HUES64 (cell line): ENCODE results near the gene TMEM114.

Source experiments
- H3K27ac ChIP-seq: 2 replicates; pipeline ENCODE4 v1.7.0; 2013; ENCODE audit warnings: low read depth, low read length, inconsistent platforms
- H3K27me3 ChIP-seq: 2 replicates; pipeline ENCODE4 v1.6.1; 2013; ENCODE audit warnings: mild to moderate bottlenecking, low read length; ENCODE audit not compliant: insufficient read depth
- H3K36me3 ChIP-seq: 2 replicates; pipeline ENCODE4 v1.6.1; 2013; ENCODE audit warnings: mild to moderate bottlenecking, low read length; ENCODE audit not compliant: insufficient read depth
- H3K4me1 ChIP-seq: 2 replicates; pipeline ENCODE4 v1.6.1; 2013; ENCODE audit warnings: mild to moderate bottlenecking, low read length, moderate library complexity; ENCODE audit not compliant: insufficient read depth
- H3K4me3 ChIP-seq: 2 replicates; pipeline ENCODE4 v1.5.1; 2013; ENCODE audit warnings: mild to moderate bottlenecking, low read length, moderate library complexity
- H3K9ac ChIP-seq: 2 replicates; pipeline ENCODE4 v1.6.1; 2013; ENCODE audit warnings: mild to moderate bottlenecking, low read depth, low read length
- H3K9me3 ChIP-seq: 2 replicates; pipeline ENCODE4 v1.6.1; 2013; ENCODE audit warnings: low read depth, low read length; ENCODE audit not compliant: insufficient read depth
- WGBS: fragments of 150-250, 120-280 bp; methylation state at CpG from one replicate; pipeline ENCODE4 v1.1.7; 2013; ENCODE audit warnings: missing lambda C conversion rate; 5-methylcytosine and 5-hydroxymethylcytosine counted together

Gene TMEM114

GRCh38 chr16:8555400-8555799, 34.9 kb downstream of the TMEM114 start:
- Histone ChIP-seq H3K4me3 (no peak overlapping the region), H3K27me3 (peaks cover 31% of the 10 kb centered on the region; the same call in 1 of the 2 replicates), H3K4me1 (peaks cover 9% of the 10 kb centered on the region), H3K9me3 (no peaks in the 10 kb centered on the region), H3K27ac (no peak overlapping the region), H3K36me3 (no peaks in the 10 kb centered on the region), H3K9ac (no peak overlapping the region)
- WGBS: 91% methylated on average over 9 of the region's 9 CpGs

GRCh38 chr16:8554881-8555280, 35.4 kb downstream of the TMEM114 start:
- Histone ChIP-seq H3K4me1 (peaks cover 9% of the 10 kb centered on the region), H3K27me3 (peaks cover 35% of the 10 kb centered on the region; the same call in 1 of the 2 replicates), H3K36me3 (no peaks in the 10 kb centered on the region), H3K27ac (no peak overlapping the region), H3K9me3 (no peaks in the 10 kb centered on the region), H3K9ac (no peak overlapping the region), H3K4me3 (no peak overlapping the region)
- 90% methylated on average over 2 of the region's 2 CpGs for WGBS

- H3K9me3 ChIP-seq: no peaks in the 10 kb centered on the region
- peaks cover 40% of the 10 kb centered on the region; the same call in 1 of the 2 replicates for H3K27me3 ChIP-seq
- no peak overlapping the region for H3K4me3 ChIP-seq
- 76% methylated on average over 4 of the region's 4 CpGs for WGBS
- peaks cover 9% of the 10 kb centered on the region for H3K4me1 ChIP-seq
- H3K9ac ChIP-seq: no peak overlapping the region
- H3K36me3 ChIP-seq: no peaks in the 10 kb centered on the region
- no peak overlapping the region for H3K27ac ChIP-seq
Measured at GRCh38 chr16:8554022-8554421, 36.3 kb downstream of the TMEM114 start.

- H3K4me1 ChIP-seq: peaks cover 9% of the 10 kb centered on the region
- H3K4me3 ChIP-seq: no peak overlapping the region
- H3K9ac ChIP-seq: no peak overlapping the region
- peaks cover 40% of the 10 kb centered on the region; the same call in 1 of the 2 replicates for H3K27me3 ChIP-seq
- 21% methylated on average over 10 of the region's 11 CpGs for WGBS
- H3K9me3 ChIP-seq: no peaks in the 10 kb centered on the region
- no peak overlapping the region for H3K27ac ChIP-seq
- H3K36me3 ChIP-seq: no peaks in the 10 kb centered on the region
Measured at GRCh38 chr16:8552487-8553221, 37.7 kb downstream of the TMEM114 start.

GRCh38 chr16:8551388-8552332, 38.7 kb downstream of the TMEM114 start:
- H3K36me3 ChIP-seq: no peaks in the 10 kb centered on the region
- no peaks in the 10 kb centered on the region for H3K9me3 ChIP-seq
- H3K4me3 ChIP-seq: no peak overlapping the region
- no peak overlapping the region for H3K27ac ChIP-seq
- no peak overlapping the region for H3K9ac ChIP-seq
- H3K27me3 ChIP-seq: peaks cover 40% of the 10 kb centered on the region; the same call in 1 of the 2 replicates
- 98% methylated on average over 3 of the region's 3 CpGs for WGBS
- H3K4me1 ChIP-seq: peaks cover 9% of the 10 kb centered on the region

GRCh38 chr16:8550728-8551387, 39.5 kb downstream of the TMEM114 start:
- Histone ChIP-seq H3K36me3 (no peaks in the 10 kb centered on the region), H3K27ac (no peak overlapping the region), H3K27me3 (peaks cover 40% of the 10 kb centered on the region; the same call in 1 of the 2 replicates), H3K9ac (no peak overlapping the region), H3K4me1 (peaks cover 9% of the 10 kb centered on the region), H3K9me3 (no peaks in the 10 kb centered on the region), H3K4me3 (no peak overlapping the region)
- 93% methylated on average over 9 of the region's 9 CpGs for WGBS

GRCh38 chr16:8549843-8550412, 40.4 kb downstream of the TMEM114 start:
- no peak overlapping the region for H3K4me3 ChIP-seq
- 93% methylated on average over 8 of the region's 8 CpGs for WGBS

GRCh38 chr16:8548166-8548565, 42.1 kb downstream of the TMEM114 start:
- peaks cover 23% of the 10 kb centered on the region; the same call in 1 of the 2 replicates for H3K27me3 ChIP-seq
- peaks cover 9% of the 10 kb centered on the region for H3K4me1 ChIP-seq
- no peaks in the 10 kb centered on the region for H3K36me3 ChIP-seq
- H3K9ac ChIP-seq: no peak overlapping the region
- WGBS: 90% methylated on average over 3 of the region's 3 CpGs
- H3K4me3 ChIP-seq: no peak overlapping the region
- no peaks in the 10 kb centered on the region for H3K9me3 ChIP-seq
- no peak overlapping the region for H3K27ac ChIP-seq

More at GRCh38 chr16:8549843-8550412, 40.4 kb downstream of the TMEM114 start:
- H3K9ac ChIP-seq: no peak overlapping the region
- no peaks in the 10 kb centered on the region for H3K36me3 ChIP-seq
- no peak overlapping the region for H3K27ac ChIP-seq
- H3K4me1 ChIP-seq: peaks cover 9% of the 10 kb centered on the region
- H3K27me3 ChIP-seq: peaks cover 35% of the 10 kb centered on the region; the same call in 1 of the 2 replicates
- H3K9me3 ChIP-seq: no peaks in the 10 kb centered on the region

GRCh38 chr16:8547762-8548161, 42.5 kb downstream of the TMEM114 start:
- Histone ChIP-seq H3K4me3 (no peak overlapping the region), H3K27ac (no peak overlapping the region), H3K9ac (no peak overlapping the region), H3K27me3 (peaks cover 23% of the 10 kb centered on the region; the same call in 1 of the 2 replicates), H3K9me3 (no peaks in the 10 kb centered on the region), H3K4me1 (peaks cover 5% of the 10 kb centered on the region), H3K36me3 (no peaks in the 10 kb centered on the region)
- 92% methylated on average over 8 of the region's 8 CpGs for WGBS

- Histone ChIP-seq H3K4me3 (no peak overlapping the region), H3K36me3 (no peaks in the 10 kb centered on the region), H3K4me1 (no peaks in the 10 kb centered on the region), H3K27ac (no peak overlapping the region), H3K27me3 (0 out of 2 replicates have a peak, but pooled peaks cover under 1% of the 10 kb centered on the region), H3K9ac (no peak overlapping the region), H3K9me3 (no peaks in the 10 kb centered on the region)
- 90% methylated on average over 4 of the region's 5 CpGs for WGBS
Measured at GRCh38 chr16:8544406-8544805, 45.9 kb downstream of the TMEM114 start.
